Activated CD8-positive, alpha-beta memory T cell treated with anti-CD3 and anti-CD28 coated beads for 1 hour (primary cell): Measurements from ENCODE around the gene ANKRD20A1.
"Not testable (repeated sequence)": the region's sequence is repeated elsewhere in the genome, so short reads cannot be mapped to it uniquely, and the experiment has no call there.

Experiments used
- DNase-seq, 2 donors: peaks; one replicate each; pipeline ENCODE4 v3.0.0-alpha.2; 2020; ENCODE audit warnings: low read depth in 1 of 2; ENCODE audit errors: extremely low read depth in 1 of 2

ANKRD20A1 gene

GRCh38 chr9:67858871-67859270 lies at the start of gene ANKRD20A1:
TSS of gene ANKRD20A1 (plus strand) at chr9:67858931. CDS start at chr9:67859427, 496 bp downstream.
- DNase-seq: not testable (repeated sequence)

- DNase-seq: not testable (repeated sequence)
These were observed 26.6 kb upstream of the ANKRD20A1 start for GRCh38 chr9:67832088-67832487.
